GM12875 (cell line): Measurements from ENCODE around the gene CENPP.

Experiments
- H3K4me3 ChIP-seq: one replicate; pipeline ENCODE4 v1.5.1; 2011; ENCODE audit warnings: low read depth, low read length, control low read depth
- CTCF ChIP-seq: IDR thresholded peaks from 2 replicates; pipeline ENCODE4 v1.5.1; 2011; ENCODE audit warnings: low read depth, mild to moderate bottlenecking, control low read depth, inconsistent platforms, low read length, moderate library complexity, borderline replicate concordance; ENCODE audit not compliant: insufficient read depth

Gene CENPP

GRCh38 chr9:92467511-92467910 lies 141.8 kb downstream of the CENPP start:
- H3K4me3 ChIP-seq: no peak overlapping the region
- no peak for TF ChIP-seq CTCF

GRCh38 chr9:92468206-92468605 lies 142.5 kb downstream of the CENPP start:
- no peak for TF ChIP-seq CTCF

GRCh38 chr9:92474587-92474986 lies 148.8 kb downstream of the CENPP start:
- no peak overlapping the region for H3K4me3 ChIP-seq
- TF ChIP-seq CTCF: no peak

More at GRCh38 chr9:92468206-92468605, 142.5 kb downstream of the CENPP start:
- no peak overlapping the region for H3K4me3 ChIP-seq

- TF ChIP-seq CTCF: no peak
- H3K4me3 ChIP-seq: no peak overlapping the region
These were observed 151.2 kb downstream of the CENPP start for GRCh38 chr9:92476962-92477361.

GRCh38 chr9:92478783-92479182 lies 153.0 kb downstream of the CENPP start:
- no peak for TF ChIP-seq CTCF
- H3K4me3 ChIP-seq: no peak overlapping the region

GRCh38 chr9:92479346-92479745 lies 153.6 kb downstream of the CENPP start:
- no peak overlapping the region for H3K4me3 ChIP-seq
- TF ChIP-seq CTCF: no peak

- no peak for TF ChIP-seq CTCF
- H3K4me3 ChIP-seq: no peak overlapping the region
These were observed 154.6 kb downstream of the CENPP start for GRCh38 chr9:92480291-92480771.
